Pancreas (tissue), 10 donors: ENCODE results near the gene ZNF554. TPM values are rescaled to one million over a fixed set of nuclear protein-coding genes. Genes with fewer than 3 reads are reported as not detected.

Experiments used
- ATAC-seq, 4 donors: fragments of 200-7000 bp; cut with Tn5 transposase; one replicate each; pipeline versions ENCODE4 v1.8.0 to v1.9.1; 2020; ENCODE audit warnings: mild to moderate bottlenecking in 4 of 4, moderate library complexity in 4 of 4
- DNase-seq, 6 donors: peaks; one replicate each; pipeline ENCODE4 v3.0.0-alpha.2; 2020
- FAIRE-seq: peaks from 2 replicates; lab custom pipeline; 2012; peaks lifted over from hg19 to GRCh38; lab: Jason Lieb, UNC
- H3K27ac ChIP-seq, 4 donors: fragments of 200-600 bp; sonication (generic); 1 replicate in 3 of 4; 2 replicates in 1 of 4; pipeline versions ENCODE4 v1.5.0 to v1.8.0; 2020
- H3K27me3 ChIP-seq, 4 donors: fragments of 200-600 bp; one replicate each; pipeline ENCODE4 v1.8.0; 2021
- H3K36me3 ChIP-seq, 3 donors: fragments of 200-600 bp; sonication (generic) in 1 of 3; one replicate each; pipeline versions ENCODE4 v1.5.0 to v1.8.0; 2020 to 2021
- H3K4me1 ChIP-seq, 3 donors: fragments of 200-600 bp; one replicate each; pipeline ENCODE4 v1.8.0; 2021
- H3K4me3 ChIP-seq, 4 donors: fragments of 200-600 bp; sonication (generic) in 2 of 4; one replicate each; pipeline versions ENCODE4 v1.5.0 to v1.8.0; 2020 to 2021
- H3K9me3 ChIP-seq, 4 donors: fragments of 200-600 bp; one replicate each; pipeline ENCODE4 v1.8.0; 2021
- WGBS, 2 donors: extraction: QIAGEN DNeasy Blood & Tissue Kit; methylation state at CpG; one replicate each; pipeline ENCODE4 v1.1.7; 2013; 5-methylcytosine and 5-hydroxymethylcytosine counted together
- intact Hi-C, 3 donors: fragments of 100-400 bp; cut with DNase I; formaldehyde crosslinking; loops; one replicate each; pipeline versions ENCODE4 v1.11.1 to v1.14.2; 2022
- polyA plus RNA-seq, 2 donors: library from polyadenylated mRNA; stranded (reverse); fragments of 200-250 nt; gene quantifications; one replicate each; pipeline ENCODE4 v1.2.3, GENCODE V29; 2013
- total RNA-seq, 6 donors: library from RNA; stranded (reverse); fragmentation: NEBNext Ultra II Directional in 4 of 6; extraction: Animal tissue kit (Norgen Biotek cat#: 25700) in 4 of 6; gene quantifications; one replicate each; pipeline versions ENCODE4 v1.2.1 to v1.2.4, GENCODE V29; 2021 to 2023
- TF ChIP-seq, protein P1 (sequence below), 4 donors: fragments of 200-600 bp; sonication (generic) in 3 of 4; IDR thresholded peaks; one replicate each; pipeline versions ENCODE4 v1.5.0 to v1.8.0; 2021; ENCODE audit warnings: antibody characterized with exemption in 4 of 4
- donor health status: healthy with polysubstance abuse.
- donor health status: DM: no; HTN: no; CAD: no; lungs with moderate emphysema.
- donor health status: DM: no; HTN: no; CAD: no.
- donor health status: control.
- donor health status: control.
- donor health status: Bipolar disorder and iron deficiency.
- donor health status: DM: yes; HTN: yes; CAD: no.
- donor health status: DM: no; HTN: no; CAD: no.
- donor health status: DM: no; HTN: no; CAD: no.
- donor health status: DM: yes; HTN: yes; CAD: no.

The ZNF554 gene
- total and polyA plus RNA-seq, 8 donors: 2.6 to 5.2 (median 3.6) TPM

DNA sequence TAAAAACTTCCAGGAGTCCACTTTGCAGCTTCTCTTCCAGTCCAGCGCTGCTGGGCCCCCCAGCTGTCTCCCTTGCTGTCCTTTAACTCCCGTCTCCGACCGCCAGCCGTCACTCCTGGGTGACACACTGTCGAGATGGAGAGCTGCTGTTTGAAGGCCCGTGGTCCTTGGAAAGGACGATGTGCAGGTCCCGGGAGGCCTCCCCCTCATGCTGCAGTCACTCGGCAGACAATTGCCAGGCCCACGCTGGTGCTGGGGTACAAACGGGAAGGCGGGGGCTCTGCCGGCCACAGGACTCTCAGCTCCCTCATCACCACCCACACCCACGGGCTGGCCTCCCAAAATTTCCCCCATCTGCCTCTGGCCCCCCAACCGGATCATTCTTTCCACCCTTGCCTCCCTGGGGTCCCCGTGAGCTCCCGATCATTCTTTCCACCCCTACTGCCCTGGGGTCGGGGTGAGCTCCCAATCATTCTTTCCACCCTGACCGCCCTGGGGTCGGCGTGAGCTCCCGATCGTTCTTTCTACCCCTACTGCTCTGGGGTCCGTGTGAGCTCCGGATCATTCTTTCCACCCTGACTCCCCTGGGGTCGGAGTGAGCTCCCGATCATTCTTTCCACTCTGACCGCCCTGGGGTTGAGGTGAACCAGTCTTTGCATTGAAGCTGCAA lies 16.0 kb upstream of the ZNF554 start:
- Histone ChIP-seq H3K36me3 (peaks cover 0 to 8% (median 0%) of the 10 kb centered on the region in 3 donors), H3K27me3 (no peaks in the 10 kb centered on the region), H3K4me3 (no peak overlapping the region), H3K9me3 (no peaks in the 10 kb centered on the region), H3K4me1 (no peaks in the 10 kb centered on the region), H3K27ac (no peak overlapping the region)
- FAIRE-seq: no peak
- no peak for DNase-seq
- TF ChIP-seq, protein P1, sequence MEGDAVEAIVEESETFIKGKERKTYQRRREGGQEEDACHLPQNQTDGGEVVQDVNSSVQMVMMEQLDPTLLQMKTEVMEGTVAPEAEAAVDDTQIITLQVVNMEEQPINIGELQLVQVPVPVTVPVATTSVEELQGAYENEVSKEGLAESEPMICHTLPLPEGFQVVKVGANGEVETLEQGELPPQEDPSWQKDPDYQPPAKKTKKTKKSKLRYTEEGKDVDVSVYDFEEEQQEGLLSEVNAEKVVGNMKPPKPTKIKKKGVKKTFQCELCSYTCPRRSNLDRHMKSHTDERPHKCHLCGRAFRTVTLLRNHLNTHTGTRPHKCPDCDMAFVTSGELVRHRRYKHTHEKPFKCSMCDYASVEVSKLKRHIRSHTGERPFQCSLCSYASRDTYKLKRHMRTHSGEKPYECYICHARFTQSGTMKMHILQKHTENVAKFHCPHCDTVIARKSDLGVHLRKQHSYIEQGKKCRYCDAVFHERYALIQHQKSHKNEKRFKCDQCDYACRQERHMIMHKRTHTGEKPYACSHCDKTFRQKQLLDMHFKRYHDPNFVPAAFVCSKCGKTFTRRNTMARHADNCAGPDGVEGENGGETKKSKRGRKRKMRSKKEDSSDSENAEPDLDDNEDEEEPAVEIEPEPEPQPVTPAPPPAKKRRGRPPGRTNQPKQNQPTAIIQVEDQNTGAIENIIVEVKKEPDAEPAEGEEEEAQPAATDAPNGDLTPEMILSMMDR (IDR thresholded peaks at IDR 0.05): no peak
- intact Hi-C loops: no loop called here
- ATAC-seq: no peak
- 91 to 92% methylated on average over 29 of the region's 29 CpGs for WGBS, 2 donors

DNA sequence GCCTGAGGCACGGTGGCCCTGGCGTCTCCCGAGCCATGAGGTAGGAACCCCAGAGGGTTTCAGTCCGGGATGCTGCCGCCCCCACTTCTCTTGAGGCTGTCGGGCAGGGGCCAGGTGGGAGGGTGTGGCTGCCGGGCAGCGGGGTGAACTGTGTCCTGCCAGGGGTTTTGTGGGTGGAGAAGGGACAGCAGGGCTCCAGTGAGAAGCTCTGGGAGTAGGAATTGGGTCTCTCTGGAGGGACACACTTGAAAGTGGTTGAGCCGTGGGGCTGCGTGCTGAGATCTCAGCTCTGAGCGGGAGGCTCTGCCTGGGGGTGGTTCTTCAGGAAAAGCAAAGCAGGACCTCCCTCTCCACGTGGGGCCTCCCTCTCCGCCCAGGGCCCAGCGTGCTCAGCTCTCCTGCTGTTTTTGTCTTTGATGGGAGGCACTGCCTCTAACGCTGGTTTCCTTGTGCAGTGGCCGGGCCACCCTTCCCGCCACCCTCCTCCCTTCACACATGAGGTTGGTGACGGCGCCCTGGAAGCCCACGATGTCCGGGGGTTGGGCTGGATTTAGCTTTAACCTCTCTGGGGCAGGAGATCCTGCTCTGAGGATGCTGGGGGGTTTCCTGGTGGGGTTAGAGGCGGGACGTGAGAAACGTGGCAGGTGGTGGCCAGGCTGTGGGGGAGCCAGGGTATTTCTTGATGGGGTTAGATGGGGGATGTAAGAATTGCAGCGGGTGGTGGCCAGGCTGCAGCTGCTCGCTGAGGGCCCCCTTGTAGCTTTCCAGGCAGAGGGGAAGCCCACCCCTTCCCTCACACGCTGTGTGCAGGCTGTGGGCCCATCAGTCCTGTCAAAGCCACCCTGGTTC lies 15.3 kb upstream of the ZNF554 start:
- 87 to 90% methylated on average over 26 to 27 of the region's 27 CpGs for WGBS, 2 donors
- peaks cover 0 to 8% (median 0%) of the 10 kb centered on the region in 3 donors for H3K36me3 ChIP-seq
- no peak overlapping the region for H3K4me3 ChIP-seq
- no peaks in the 10 kb centered on the region for H3K9me3 ChIP-seq
- TF ChIP-seq, protein P1 (IDR thresholded peaks at IDR 0.05): no peak
- H3K4me1 ChIP-seq: no peaks in the 10 kb centered on the region
- FAIRE-seq (no peak), ATAC-seq (no peak), DNase-seq (peak in 1 of 6 donors; percentile 48)
- H3K27me3 ChIP-seq: no peaks in the 10 kb centered on the region
- intact Hi-C loops: no loop called here
- H3K27ac ChIP-seq: no peak overlapping the region

DNA sequence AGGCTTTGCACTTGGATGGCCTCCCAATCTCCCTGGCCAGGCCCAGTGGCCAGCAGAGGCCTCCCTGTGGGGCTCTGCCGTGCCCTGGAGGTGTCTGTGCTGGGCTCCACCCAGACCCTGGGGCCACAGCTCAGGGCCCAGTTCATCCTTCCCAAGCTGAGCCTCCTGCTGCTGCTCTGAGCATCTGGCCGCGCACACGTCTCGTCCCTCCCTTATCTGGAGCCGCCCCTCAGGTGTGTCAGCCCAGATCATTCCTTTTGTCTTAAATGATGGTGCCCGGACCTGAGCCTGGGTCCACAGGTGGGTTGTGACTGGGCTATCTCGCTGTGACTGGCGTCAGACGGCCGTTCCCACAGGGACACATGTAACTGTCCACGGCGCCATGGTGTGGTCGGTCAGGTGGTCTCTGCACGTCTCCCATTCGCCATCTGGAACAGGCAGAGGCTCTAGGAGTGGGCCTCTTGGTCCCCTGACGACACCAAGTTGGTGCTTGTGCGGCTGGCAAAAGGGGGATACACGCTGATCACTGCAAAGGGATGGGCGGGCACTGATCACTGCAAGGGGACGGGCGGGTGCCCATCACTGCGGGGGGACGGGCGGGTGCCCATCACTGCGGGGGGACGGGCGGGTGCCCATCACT lies 14.3 kb upstream of the ZNF554 start:
- Histone ChIP-seq H3K9me3 (no peaks in the 10 kb centered on the region), H3K4me3 (no peak overlapping the region), H3K4me1 (no peaks in the 10 kb centered on the region), H3K27me3 (no peaks in the 10 kb centered on the region), H3K27ac (no peak overlapping the region), H3K36me3 (peaks cover 0 to 8% (median 0%) of the 10 kb centered on the region in 3 donors)
- FAIRE-seq: no peak
- TF ChIP-seq, protein P1 (IDR thresholded peaks at IDR 0.05): no peak
- 94 to 96% methylated on average over 23 to 28 of the region's 28 CpGs for WGBS, 2 donors
- no peak for ATAC-seq
- intact Hi-C loops: no loop called here
- no peak for DNase-seq

DNA sequence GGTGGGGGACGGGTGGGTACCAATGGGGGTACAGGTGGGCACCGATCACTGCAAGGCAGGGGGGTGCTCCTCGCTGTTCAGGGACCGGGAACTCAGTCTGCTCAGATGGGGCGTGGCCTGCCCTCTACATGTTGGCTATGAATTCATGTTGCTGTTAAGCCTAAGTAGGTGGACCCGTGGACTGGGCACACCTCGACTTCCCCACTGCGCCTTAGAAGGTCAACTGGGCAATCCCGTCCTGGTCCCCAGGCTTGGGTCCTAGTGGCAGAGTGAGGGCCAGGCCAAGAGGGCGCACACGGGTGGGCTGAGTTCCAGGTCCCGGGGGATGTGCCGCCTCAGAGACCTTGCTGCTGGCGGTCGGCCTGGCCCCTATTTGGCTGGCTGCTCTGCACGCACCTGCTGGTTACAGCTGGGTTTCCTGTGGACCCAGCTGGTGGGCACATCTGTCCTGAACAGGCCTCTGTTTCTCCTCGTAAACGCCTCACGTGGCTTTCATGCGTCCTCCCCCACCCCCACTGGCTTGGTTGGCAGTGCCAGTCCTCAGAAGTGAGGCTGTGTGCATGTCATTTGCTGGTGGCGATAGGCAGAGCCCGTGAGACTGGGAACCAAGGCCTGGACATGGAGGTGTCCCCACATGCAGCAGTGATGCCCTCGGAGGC lies 13.5 kb upstream of the ZNF554 start:
- H3K27me3 ChIP-seq: no peaks in the 10 kb centered on the region
- no peak overlapping the region for H3K27ac ChIP-seq
- intact Hi-C loops: no loop called here
- H3K4me3 ChIP-seq: no peak overlapping the region
- H3K4me1 ChIP-seq: no peaks in the 10 kb centered on the region
- no peak for FAIRE-seq
- ATAC-seq: no peak
- peaks cover 0 to 8% (median 0%) of the 10 kb centered on the region in 3 donors for H3K36me3 ChIP-seq
- H3K9me3 ChIP-seq: no peaks in the 10 kb centered on the region
- no peak for DNase-seq
- TF ChIP-seq, protein P1 (IDR thresholded peaks at IDR 0.05): no peak
- WGBS, 2 donors: 96 to 97% methylated on average over 23 of the region's 23 CpGs
